Ammon's horn (tissue), 1 donor: ENCODE results near the gene UCKL1.
A peak's percentile ranks its signal among the peaks of the same experiment; 100 is the strongest.
"Not testable (repeated sequence)": the region's sequence is repeated elsewhere in the genome, so short reads cannot be mapped to it uniquely, and the experiment has no call there.

Experiments used
- DNase-seq: peaks from one replicate; pipeline ENCODE4 v3.0.0-alpha.2; 2016; ENCODE audit warnings: low spot score

The UCKL1 gene

GRCh38 chr20:63955827-63956663 is at the start of gene UCKL1:
UCKL1 (minus strand) TSS chr20:63956416; CDS start chr20:63956372, 44 bp downstream.
- peak; percentile 90 for DNase-seq

- no peak for DNase-seq
Observed at GRCh38 chr20:64005394-64005793, 49.2 kb upstream of the UCKL1 start.

GRCh38 chr20:64003960-64004725 is 47.9 kb upstream of the UCKL1 start:
- no peak for DNase-seq

GRCh38 chr20:64001607-64002011 is 45.4 kb upstream of the UCKL1 start:
- peak; percentile 65 for DNase-seq

- no peak for DNase-seq
Observed at GRCh38 chr20:64000906-64001305, 44.7 kb upstream of the UCKL1 start.

GRCh38 chr20:63982937-63983336 is 26.7 kb upstream of the UCKL1 start:
- no peak for DNase-seq

- DNase-seq, result peak; percentile 96
Observed at GRCh38 chr20:63980806-63981728, 24.9 kb upstream of the UCKL1 start, which contains the start of gene PRPF6. PRPF6 (plus strand) TSS chr20:63981132; CDS start chr20:63981246, 114 bp downstream.

GRCh38 chr20:63980317-63980805 is 24.1 kb upstream of the UCKL1 start:
- no peak for DNase-seq

- peak; percentile 53 for DNase-seq
Observed at GRCh38 chr20:63979557-63980316, 23.5 kb upstream of the UCKL1 start, which contains the start of gene SAMD10. SAMD10 (minus strand) TSS chr20:63979642; CDS start chr20:63979467, 175 bp downstream.

- no peak for DNase-seq
Observed at GRCh38 chr20:63979229-63979556, 23.0 kb upstream of the UCKL1 start.

GRCh38 chr20:63978319-63979228 is 22.4 kb upstream of the UCKL1 start:
- DNase-seq, result no peak

- DNase-seq, result no peak
Observed at GRCh38 chr20:63977739-63978276, 21.6 kb upstream of the UCKL1 start.

GRCh38 chr20:63976980-63977738 is 20.9 kb upstream of the UCKL1 start:
- DNase-seq, result no peak

GRCh38 chr20:63976511-63976910 is 20.3 kb upstream of the UCKL1 start:
- not testable (repeated sequence) for DNase-seq

- no peak for DNase-seq
Observed at GRCh38 chr20:63974402-63975200, 18.4 kb upstream of the UCKL1 start.

GRCh38 chr20:63973636-63974401 is 17.6 kb upstream of the UCKL1 start:
- peak; percentile 90 for DNase-seq

- no peak for DNase-seq
Observed at GRCh38 chr20:63973160-63973479, 16.9 kb upstream of the UCKL1 start.
